OCI-LY3 (cell line): ENCODE results near the gene CLMN.

Source experiments
- CTCF ChIP-seq: fragments of 200-600, 300-600 bp; sonication (generic); IDR thresholded peaks from 2 replicates; pipeline ENCODE4 v1.5.1; 2014; ENCODE audit warnings: antibody characterized with exemption, low read length, low read depth
- EZH2phosphoT487 ChIP-seq: fragments of 200-600 bp; shearing (Covaris generic); IDR thresholded peaks from 2 replicates; pipeline ENCODE4 v1.6.1; 2018; ENCODE audit warnings: antibody characterized with exemption, mixed run types, low read depth

- TF ChIP-seq CTCF (no peak), EZH2phosphoT487 (no peak)
Observed at GRCh38 chr14:95305940-95306339, 13.8 kb downstream of the CLMN start.
